A549 (cell line): ENCODE data around the gene CDC42SE1. TPM values are rescaled to one million over a fixed set of nuclear protein-coding genes. Genes with fewer than 3 reads are reported as not detected.

Experiments used
- ATAC-seq, 2 experiments: fragments of 200-7000 bp in 1 of 2; fragments of >200 bp in 1 of 2; cut with Nextera tagmentation in 1 of 2; cut with Tn5 transposase in 1 of 2; 3 replicates each; pipeline versions ENCODE4 v1.8.0 to v1.9.1; 2018 to 2020; ENCODE audit warnings: mild to moderate bottlenecking in 1 of 2, moderate library complexity in 1 of 2
- CTCF ChIA-PET: fragments of 300-600 bp; sonication (Branson Sonifier 250); formaldehyde crosslinking; extraction: SDS; loops from one replicate; lab custom pipeline; 2021; ENCODE audit warnings: antibody characterized with exemption, inconsistent platforms; lab: Yijun Ruan, JAX
- POLR2A ChIA-PET: fragments of 350-600 bp; formaldehyde crosslinking; extraction: SDS; loops from one replicate; lab custom pipeline; 2021; ENCODE audit warnings: antibody characterized with exemption, inconsistent platforms; lab: Yijun Ruan, JAX
- DNase-seq, 2 experiments: peaks; one replicate each; pipeline versions ENCODE4 v3.0.0 to v3.0.0-alpha.2; 2011 to 2016; ENCODE audit warnings: low read depth in 1 of 2, low spot score in 1 of 2
- FAIRE-seq: peaks from 2 replicates; lab custom pipeline; 2011; peaks lifted over from hg19 to GRCh38; lab: Jason Lieb, UNC
- H3K27ac ChIP-seq, 2 experiments: fragments of >200 bp; sonication (Bioruptor Twin); formaldehyde crosslinking; 3 replicates each; pipeline ENCODE4 v1.5.1; 2016 to 2017
- H3K4me1 ChIP-seq: fragments of >200 bp; sonication (Bioruptor Twin); formaldehyde crosslinking; 3 replicates; pipeline ENCODE4 v1.6.1; 2016
- H3K4me2 ChIP-seq: fragments of >200 bp; sonication (Bioruptor Twin); formaldehyde crosslinking; 3 replicates; pipeline ENCODE4 v1.6.1; 2016
- H3K4me3 ChIP-seq: fragments of >200 bp; sonication (Bioruptor Twin); formaldehyde crosslinking; 3 replicates; pipeline ENCODE4 v1.5.1; 2016
- H3K9me3 ChIP-seq: fragments of >200 bp; sonication (Bioruptor Twin); formaldehyde crosslinking; 3 replicates; pipeline ENCODE4 v1.6.1; 2016
- CEBPB ChIP-seq, 2 experiments: fragments of >200 bp in 1 of 2; sonication (Bioruptor Twin) in 1 of 2; formaldehyde crosslinking in 1 of 2; IDR thresholded peaks; 2 replicates each; pipeline ENCODE4 v1.6.1; 2012 to 2016
- CHD4 ChIP-seq: fragments of 200-600 bp; sonication (generic); IDR thresholded peaks from 2 replicates; pipeline ENCODE4 v1.6.1; 2016; ENCODE audit warnings: antibody characterized with exemption, mild to moderate bottlenecking, borderline replicate concordance
- E2F6 ChIP-seq: IDR thresholded peaks from 2 replicates; pipeline ENCODE4 v1.6.1; 2012; ENCODE audit warnings: low read depth, borderline replicate concordance
- ELK1 ChIP-seq: fragments of 150-350 bp; IDR thresholded peaks from 2 replicates; pipeline ENCODE4 v1.6.1; 2014; ENCODE audit warnings: low read depth, mild to moderate bottlenecking, low read length
- FOSL2 ChIP-seq, 2 experiments: fragments of 450-650 bp in 1 of 2; fragments of >200 bp in 1 of 2; sonication (Bioruptor Twin) in 1 of 2; formaldehyde crosslinking; IDR thresholded peaks; 2 replicates each; pipeline versions ENCODE4 v1.5.0 to v1.6.1; 2016 to 2020; ENCODE audit warnings: mild to moderate bottlenecking in 1 of 2, moderate library complexity in 1 of 2
- HMGXB4 ChIP-seq: fragments of 250-450 bp; sonication (Bioruptor Pico); IDR thresholded peaks from 2 replicates; pipeline ENCODE4 v1.5.0; 2021; ENCODE audit warnings: mild to moderate bottlenecking, moderate library complexity, borderline replicate concordance
- HOXA7 ChIP-seq: fragments of 250-450 bp; sonication (Bioruptor Pico); IDR thresholded peaks from 2 replicates; pipeline ENCODE4 v1.5.0; 2020; ENCODE audit warnings: mild to moderate bottlenecking, moderate library complexity
- HOXB13 ChIP-seq: fragments of 250-450 bp; sonication (Bioruptor Pico); IDR thresholded peaks from 2 replicates; pipeline ENCODE4 v1.5.0; 2020; ENCODE audit warnings: low read depth, mild to moderate bottlenecking, moderate library complexity
- KDM1A ChIP-seq: fragments of 200-600 bp; sonication (generic); IDR thresholded peaks from 2 replicates; pipeline ENCODE4 v1.6.1; 2016; ENCODE audit warnings: low read depth, mild to moderate bottlenecking
- MAFK ChIP-seq: fragments of 450-650 bp; IDR thresholded peaks from 2 replicates; pipeline ENCODE4 v1.6.1; 2014; ENCODE audit not compliant: partially characterized antibody
- MAX ChIP-seq: IDR thresholded peaks from 2 replicates; pipeline ENCODE4 v1.6.1; 2012
- MYC ChIP-seq: IDR thresholded peaks from 2 replicates; pipeline ENCODE4 v1.6.1; 2012; ENCODE audit warnings: mild to moderate bottlenecking, inconsistent platforms, low read length, improper control_type of control experiment, borderline replicate concordance
- NFE2L2 ChIP-seq: fragments of 150-350 bp; conservative IDR thresholded peaks from 2 replicates; pipeline ENCODE4 v1.6.1; 2014; ENCODE audit warnings: low read length
- NR3C1 ChIP-seq: fragments of >200 bp; sonication (Bioruptor Twin); formaldehyde crosslinking; IDR thresholded peaks from 3 replicates; pipeline ENCODE4 v1.6.1; 2017
- POLR2A ChIP-seq: IDR thresholded peaks from 2 replicates; pipeline ENCODE4 v1.6.1; 2012; ENCODE audit warnings: mild to moderate bottlenecking, low read length
- RCOR1 ChIP-seq: fragments of 150-350 bp; IDR thresholded peaks from 2 replicates; pipeline ENCODE4 v1.6.1; 2014; ENCODE audit warnings: antibody characterized with exemption, low read length, low read depth
- WGBS: methylation state at CpG from one replicate; pipeline ENCODE4 v1.1.6; 2017; ENCODE audit errors: missing lambda C conversion rate; 5-methylcytosine and 5-hydroxymethylcytosine counted together
- polyA plus RNA-seq, 4 experiments: library from polyadenylated mRNA; depleted of rRNA in 3 of 4; stranded (reverse); fragments of >200 nt; fragmentation: RNase III in 1 of 4; extraction: RNeasy Plus Mini Kit Qiagen cat#74134 plus additional on column Dnase treatment in 1 of 4; gene quantifications; 2 replicates in 3 of 4; 3 replicates in 1 of 4; pipeline ENCODE4 v1.2.3, GENCODE V29; 2011 to 2017

Gene CDC42SE1
- polyA plus RNA-seq, 2 of the 4 experiments (the other 2 are of a cell fraction): 54.7 to 83.1 TPM

- 2% methylated on average over 4 of the region's 4 CpGs for WGBS
- CTCF ChIA-PET: interaction anchor here (1.0 to 7.8 kb wide), 15 partner anchors 11 to 96 kb away, joined by 3 to 86 read pairs (median 4); partner anchors contain the start of genes GABPB2, MINDY1, PRUNE1 and TNFAIP8L2
- no peak for FAIRE-seq
Measured at GRCh38 chr1:151060657-151061421, 1.4 kb upstream of the CDC42SE1 start.

GRCh38 chr1:151060007-151060656 is 710 bp upstream of the CDC42SE1 start, which contains the start of gene MLLT11:
Gene MLLT11, plus strand, starts transcription at chr1:151060397. Its CDS starts 6,828 bp downstream, at chr1:151067225.
- peak; percentile 68 to 73 for ATAC-seq
- TF ChIP-seq CEBPB (IDR thresholded peaks at IDR 0.05) (0 out of 4 replicates have a peak, but pooled peaks of 1 of the 2 experiments have one; percentile 8), POLR2A (peak; percentile 60), E2F6 (peak; percentile 48; the same call in 1 of the 2 replicates), HMGXB4 (CRISPR knock-in tag) (no peak), MAFK (peak; percentile 65)
- H3K4me1 ChIP-seq: peaks cover 58% of the 10 kb centered on the region
- 1% methylated on average over 14 of the region's 15 CpGs for WGBS
- DNase-seq: peak; percentile 66 to 73
- no peaks in the 10 kb centered on the region for H3K9me3 ChIP-seq
- peak within 1 kb of the TSS; percentile 90 for H3K4me3 ChIP-seq
- ChIA-PET POLR2A (interaction anchor here (0.8 to 5.6 kb wide), 5 partner anchors 9 to 12 kb away, joined by 3 to 34 read pairs (median 6); partner anchors contain the start of genes C1orf56 and GABPB2), CTCF (interaction anchor here (0.6 to 7.8 kb wide), 21 partner anchors 8 to 97 kb away, joined by 3 to 86 read pairs (median 4); partner anchors contain the start of genes GABPB2, MINDY1, PRUNE1 and TNFAIP8L2)
- peak within 1 kb of the TSS; percentile 98 for H3K4me2 ChIP-seq
- FAIRE-seq: no peak
- H3K27ac ChIP-seq: peak within 1 kb of the TSS; percentile 98 to 100

More at GRCh38 chr1:151060657-151061421, 1.4 kb upstream of the CDC42SE1 start:
- peak; percentile 1 to 48; a peak in 3 of 6 replicates for ATAC-seq
- peak in 1 of 2 experiments; percentile 64 for DNase-seq
- POLR2A ChIA-PET: interaction anchor here (0.8 to 5.6 kb wide), 5 partner anchors 9 to 13 kb away, joined by 3 to 34 read pairs (median 6); partner anchors contain the start of genes C1orf56 and GABPB2
- Histone ChIP-seq H3K4me3 (peak overlapping the region; percentile 90), H3K4me2 (peak overlapping the region; percentile 98)
- no peak for TF ChIP-seq MYC
- TF ChIP-seq RCOR1: no peak
- TF ChIP-seq ELK1: no peak
- TF ChIP-seq MAFK: peak; percentile 63
- no peak for TF ChIP-seq HOXB13
- peak; percentile 35; the same call in 1 of the 2 replicates for TF ChIP-seq MAX
- TF ChIP-seq, all 56 proteins: peak for 2
- Histone ChIP-seq H3K27ac (peak overlapping the region; percentile 98 to 100), H3K9me3 (no peaks in the 10 kb centered on the region), H3K4me1 (peaks cover 53% of the 10 kb centered on the region)

GRCh38 chr1:151058692-151059091 is 730 bp downstream of the CDC42SE1 start:
- peak overlapping the region; percentile 98 for H3K4me2 ChIP-seq
- peak overlapping the region; percentile 90 for H3K4me3 ChIP-seq
- POLR2A ChIA-PET: interaction anchor here (1.6 to 5.6 kb wide), 3 partner anchors 9 to 12 kb away, joined by 4 to 34 read pairs (median 6); partner anchors contain the start of genes C1orf56 and GABPB2
- H3K4me1 ChIP-seq: peaks cover 46% of the 10 kb centered on the region
- TF ChIP-seq NFE2L2 (no peak), NR3C1 (no peak), HOXA7 (no peak), KDM1A (no peak), CHD4 (no peak), FOSL2 (IDR thresholded peaks at IDR 0.05) (no peak), FOSL2 (CRISPR knock-in tag; IDR thresholded peaks at IDR 0.05) (no peak), POLR2A (no peak), CEBPB (IDR thresholded peaks at IDR 0.05) (no peak)
- FAIRE-seq: no peak
- ATAC-seq: peak in 1 of 2 experiments; percentile 6; a peak in 3 of 6 replicates
- no peaks in the 10 kb centered on the region for H3K9me3 ChIP-seq
- H3K27ac ChIP-seq: peak overlapping the region; percentile 98 to 100
- CTCF ChIA-PET: interaction anchor here (0.5 to 7.8 kb wide), 14 partner anchors 9 to 218 kb away, joined by 3 to 86 read pairs (median 4); partner anchors contain the start of genes C1orf56, GABPB2, MINDY1 and PRUNE1
- DNase-seq: no peak
- WGBS: 3% methylated on average over 10 of the region's 10 CpGs
